Vagina (tissue), 2 donors: ENCODE data around the gene KIAA2012.

ENCODE experiments used
- POLR2A ChIP-seq, 2 donors: fragments of 450-650 bp; IDR thresholded peaks; one replicate each; pipeline ENCODE4 v1.6.1; 2017; ENCODE audit warnings: antibody characterized with exemption in 2 of 2, mild to moderate bottlenecking in 2 of 2, moderate library complexity in 2 of 2
- POLR2AphosphoS5 ChIP-seq, 2 donors: sonication (generic); formaldehyde crosslinking; IDR thresholded peaks; one replicate each; pipeline ENCODE4 v1.9.0; 2017; ENCODE audit warnings: antibody characterized with exemption in 2 of 2, mild to moderate bottlenecking in 2 of 2, low read depth in 1 of 2; ENCODE audit not compliant: insufficient read depth in 1 of 2
- TF ChIP-seq, protein P1 (sequence below), 3 experiments: fragments of 450-650 bp in 2 of 3; fragments of 200-600 bp in 1 of 3; sonication (generic) in 1 of 3; IDR thresholded peaks; one replicate each; pipeline ENCODE4 v1.5.1; 2017 to 2019; ENCODE audit warnings: antibody characterized with exemption in 3 of 3, mild to moderate bottlenecking in 2 of 3, moderate library complexity in 2 of 3

DNA sequence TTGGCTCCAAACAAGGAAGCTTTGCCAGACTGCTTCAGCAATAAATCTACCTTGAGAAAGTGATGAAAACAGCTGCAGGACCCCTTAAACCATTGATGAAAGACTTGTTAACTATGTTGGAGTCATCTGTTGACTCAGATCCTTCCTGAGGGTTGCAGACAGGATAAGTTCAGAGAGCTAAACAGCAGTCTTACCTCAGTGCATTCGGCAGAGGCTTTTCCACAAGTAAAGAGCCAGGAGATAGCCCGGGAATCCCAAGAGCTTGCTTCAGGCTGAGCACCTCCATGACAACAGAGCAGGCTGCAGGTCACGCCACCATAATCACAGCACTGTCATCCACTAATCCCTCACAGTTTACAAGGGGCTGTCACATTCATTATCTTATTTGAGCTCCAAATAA is 23.7 kb downstream of the KIAA2012 start:
- TF ChIP-seq, protein P1, sequence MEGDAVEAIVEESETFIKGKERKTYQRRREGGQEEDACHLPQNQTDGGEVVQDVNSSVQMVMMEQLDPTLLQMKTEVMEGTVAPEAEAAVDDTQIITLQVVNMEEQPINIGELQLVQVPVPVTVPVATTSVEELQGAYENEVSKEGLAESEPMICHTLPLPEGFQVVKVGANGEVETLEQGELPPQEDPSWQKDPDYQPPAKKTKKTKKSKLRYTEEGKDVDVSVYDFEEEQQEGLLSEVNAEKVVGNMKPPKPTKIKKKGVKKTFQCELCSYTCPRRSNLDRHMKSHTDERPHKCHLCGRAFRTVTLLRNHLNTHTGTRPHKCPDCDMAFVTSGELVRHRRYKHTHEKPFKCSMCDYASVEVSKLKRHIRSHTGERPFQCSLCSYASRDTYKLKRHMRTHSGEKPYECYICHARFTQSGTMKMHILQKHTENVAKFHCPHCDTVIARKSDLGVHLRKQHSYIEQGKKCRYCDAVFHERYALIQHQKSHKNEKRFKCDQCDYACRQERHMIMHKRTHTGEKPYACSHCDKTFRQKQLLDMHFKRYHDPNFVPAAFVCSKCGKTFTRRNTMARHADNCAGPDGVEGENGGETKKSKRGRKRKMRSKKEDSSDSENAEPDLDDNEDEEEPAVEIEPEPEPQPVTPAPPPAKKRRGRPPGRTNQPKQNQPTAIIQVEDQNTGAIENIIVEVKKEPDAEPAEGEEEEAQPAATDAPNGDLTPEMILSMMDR (IDR thresholded peaks at IDR 0.05) = no peak
- no peak for TF ChIP-seq POLR2A (IDR thresholded peaks at IDR 0.05)
- no peak for TF ChIP-seq POLR2AphosphoS5 (IDR thresholded peaks at IDR 0.05; ENCODE audit: insufficient read depth in 1 of 2, low read depth in 1 of 2)
